ENCODE measurements around the gene FAM124A. TPM values are rescaled to one million over a fixed set of nuclear protein-coding genes. Genes with fewer than 3 reads are reported as not detected.
A peak's percentile ranks its signal among the peaks of the same experiment; 100 is the strongest.

Gene FAM124A
- total RNA-seq, 6 donors from 2014 or later = 2.3 to 7.1 (median 3.8) TPM

GRCh38 chr13:51252954-51253532 is 30.8 kb downstream of the FAM124A start:
- Histone ChIP-seq H3K36me3 (peaks cover 0 to 13% (median 4%) of the 10 kb centered on the region in 4 donors), H3K27me3 (no peaks in the 10 kb centered on the region), H3K9me3 (no peaks in the 10 kb centered on the region), H3K4me1 (peaks cover 0 to 3% (median 0%) of the 10 kb centered on the region in 4 donors), H3K27ac (no peak overlapping the region), H3K4me3 (no peak overlapping the region)
- TF ChIP-seq CTCF (IDR thresholded peaks at IDR 0.05) = no peak
- no peak for TF ChIP-seq EP300 (IDR thresholded peaks at IDR 0.05)
- no peak for TF ChIP-seq POLR2A (IDR thresholded peaks at IDR 0.05)
- TF ChIP-seq POLR2AphosphoS5 (IDR thresholded peaks at IDR 0.05) = no peak
- DNase-seq (no peak), ATAC-seq (ENCODE audit: low FRiP score in 2 of 2) (no peak)
- 47 to 66% methylated on average over 4 of the region's 4 CpGs for WGBS, 2 donors

GRCh38 chr13:51255556-51255955 is 33.4 kb downstream of the FAM124A start:
- Histone ChIP-seq H3K36me3 (peaks cover 0 to 13% (median 4%) of the 10 kb centered on the region in 4 donors), H3K4me3 (no peak overlapping the region), H3K27ac (no peak overlapping the region), H3K27me3 (no peaks in the 10 kb centered on the region), H3K9me3 (no peaks in the 10 kb centered on the region), H3K4me1 (peaks cover 0 to 3% (median 0%) of the 10 kb centered on the region in 4 donors)
- WGBS, 2 donors = 100% methylated on average over 1 of the region's 1 CpG; no CpG with 5 or more reads in 1 of the 2 donors
- TF ChIP-seq EP300 (IDR thresholded peaks at IDR 0.05) (no peak), CTCF (IDR thresholded peaks at IDR 0.05) (no peak), POLR2AphosphoS5 (IDR thresholded peaks at IDR 0.05) (no peak), POLR2A (IDR thresholded peaks at IDR 0.05) (no peak)
- ATAC-seq (ENCODE audit: low FRiP score in 2 of 2) (no peak), DNase-seq (no peak)

- ATAC-seq (ENCODE audit: low FRiP score in 2 of 2) (no peak), DNase-seq (no peak)
- Histone ChIP-seq H3K27me3 (no peaks in the 10 kb centered on the region), H3K4me1 (peaks cover 0 to 3% (median 0%) of the 10 kb centered on the region in 4 donors), H3K36me3 (peaks cover 0 to 6% (median under 1%) of the 10 kb centered on the region in 4 donors), H3K27ac (no peak overlapping the region), H3K9me3 (no peaks in the 10 kb centered on the region), H3K4me3 (no peak overlapping the region)
- 98 to 100% methylated on average over 2 of the region's 2 CpGs for WGBS, 2 donors
- TF ChIP-seq POLR2AphosphoS5 (IDR thresholded peaks at IDR 0.05) (no peak), EP300 (IDR thresholded peaks at IDR 0.05) (no peak), CTCF (IDR thresholded peaks at IDR 0.05) (no peak), POLR2A (IDR thresholded peaks at IDR 0.05) (no peak)
Measured at GRCh38 chr13:51257187-51257586, 35.0 kb downstream of the FAM124A start.

- no peaks in the 10 kb centered on the region for H3K9me3 ChIP-seq
- no peaks in the 10 kb centered on the region for H3K27me3 ChIP-seq
- no peaks in the 10 kb centered on the region for H3K4me1 ChIP-seq
- no peak overlapping the region for H3K4me3 ChIP-seq
- DNase-seq (peak in 1 of 2 donors; percentile 66), ATAC-seq (ENCODE audit: low FRiP score in 2 of 2) (peak; percentile 24 to 50)
- no peak for TF ChIP-seq POLR2A (IDR thresholded peaks at IDR 0.05)
- no peak for TF ChIP-seq CTCF (IDR thresholded peaks at IDR 0.05)
- TF ChIP-seq POLR2AphosphoS5 (IDR thresholded peaks at IDR 0.05) = no peak
- no peak for TF ChIP-seq EP300 (IDR thresholded peaks at IDR 0.05)
- peaks cover 0 to 3% (median 0%) of the 10 kb centered on the region in 4 donors for H3K36me3 ChIP-seq
- H3K27ac ChIP-seq = no peak overlapping the region
- 85 to 87% methylated on average over 23 to 27 of the region's 27 CpGs for WGBS, 2 donors
Measured at GRCh38 chr13:51258612-51259548, 36.7 kb downstream of the FAM124A start.

All from upper lobe of left lung (tissue), 6 donors.